ENCODE data around the gene SAFB2. TPM values are rescaled to one million over a fixed set of nuclear protein-coding genes. Genes with fewer than 3 reads are reported as not detected.
"Not testable (repeated sequence)": the region's sequence is repeated elsewhere in the genome, so short reads cannot be mapped to it uniquely, and the experiment has no call there.

The SAFB2 gene
- polyA plus RNA-seq, 4 donors = 38.8 to 83.2 (median 79.3) TPM

GRCh38 chr19:5621311-5621944 is 1.1 kb downstream of the SAFB2 start:
- Histone ChIP-seq H3K4me1 (ENCODE audit: control insufficient read depth in 3 of 3, insufficient read depth in 2 of 3, low read depth in 1 of 3, low read length in 2 of 3) (peaks cover 5 to 23% (median 12%) of the 10 kb centered on the region in 3 donors), H3K27me3 (ENCODE audit: control insufficient read depth in 3 of 3, insufficient read depth in 3 of 3, low read length in 3 of 3) (no peaks in the 10 kb centered on the region), H3K36me3 (ENCODE audit: control insufficient read depth in 3 of 3, insufficient read depth in 2 of 3, low read depth in 1 of 3, low read length in 3 of 3) (peaks cover 7 to 37% (median 10%) of the 10 kb centered on the region in 3 donors), H3K27ac (ENCODE audit: low read depth in 1 of 3, low read length in 2 of 3) (peak overlapping the region; percentile 83 to 96 (median 85)), H3K9me3 (ENCODE audit: control insufficient read depth in 2 of 2, insufficient read depth in 1 of 2, low read depth in 1 of 2, low read length in 1 of 2) (no peaks in the 10 kb centered on the region), H3K4me3 (ENCODE audit: low read depth in 1 of 3, low read length in 3 of 3) (peak overlapping the region; percentile 76 to 97 (median 96))
- no peak for FAIRE-seq
- DNase-seq = peak in 1 of 2 donors; percentile 24
- WGBS, 3 donors = 9 to 24% (median 18%) methylated on average over 14 of the region's 14 CpGs

- peaks cover 18 to 40% (median 20%) of the 10 kb centered on the region in 3 donors for H3K36me3 ChIP-seq (ENCODE audit: control insufficient read depth in 3 of 3, insufficient read depth in 2 of 3, low read depth in 1 of 3, low read length in 3 of 3)
- FAIRE-seq (no peak), DNase-seq (no peak)
- no peak overlapping the region for H3K4me3 ChIP-seq (ENCODE audit: low read depth in 1 of 3, low read length in 3 of 3)
- H3K27ac ChIP-seq (ENCODE audit: low read depth in 1 of 3, low read length in 2 of 3) = no peak overlapping the region
- H3K9me3 ChIP-seq (ENCODE audit: control insufficient read depth in 2 of 2, insufficient read depth in 1 of 2, low read depth in 1 of 2, low read length in 1 of 2) = no peaks in the 10 kb centered on the region
- peaks cover 3 to 14% (median 7%) of the 10 kb centered on the region in 3 donors for H3K4me1 ChIP-seq (ENCODE audit: control insufficient read depth in 3 of 3, insufficient read depth in 2 of 3, low read depth in 1 of 3, low read length in 2 of 3)
- no peaks in the 10 kb centered on the region for H3K27me3 ChIP-seq (ENCODE audit: control insufficient read depth in 3 of 3, insufficient read depth in 3 of 3, low read length in 3 of 3)
- 63 to 74% (median 65%) methylated on average over 3 of the region's 3 CpGs for WGBS, 3 donors
Observed at GRCh38 chr19:5619946-5620345, 2.6 kb downstream of the SAFB2 start.

- DNase-seq = no peak
- FAIRE-seq = no peak
- H3K27ac ChIP-seq (ENCODE audit: low read depth in 1 of 3, low read length in 2 of 3) = no peak overlapping the region
- 91 to 95% (median 94%) methylated on average over 9 of the region's 9 CpGs for WGBS, 3 donors
- no peaks in the 10 kb centered on the region for H3K27me3 ChIP-seq (ENCODE audit: control insufficient read depth in 3 of 3, insufficient read depth in 3 of 3, low read length in 3 of 3)
- H3K4me3 ChIP-seq (ENCODE audit: low read depth in 1 of 3, low read length in 3 of 3) = no peak overlapping the region
- peaks cover 22 to 49% (median 26%) of the 10 kb centered on the region in 3 donors for H3K36me3 ChIP-seq (ENCODE audit: control insufficient read depth in 3 of 3, insufficient read depth in 2 of 3, low read depth in 1 of 3, low read length in 3 of 3)
- peaks cover 3 to 11% (median 7%) of the 10 kb centered on the region in 3 donors for H3K4me1 ChIP-seq (ENCODE audit: control insufficient read depth in 3 of 3, insufficient read depth in 2 of 3, low read depth in 1 of 3, low read length in 2 of 3)
- no peaks in the 10 kb centered on the region for H3K9me3 ChIP-seq (ENCODE audit: control insufficient read depth in 2 of 2, insufficient read depth in 1 of 2, low read depth in 1 of 2, low read length in 1 of 2)
Observed at GRCh38 chr19:5618591-5618990, 4.0 kb downstream of the SAFB2 start.

- H3K4me1 ChIP-seq (ENCODE audit: control insufficient read depth in 3 of 3, insufficient read depth in 2 of 3, low read depth in 1 of 3, low read length in 2 of 3) = peaks cover 3 to 11% (median 7%) of the 10 kb centered on the region in 3 donors
- DNase-seq = no peak
- peaks cover 24 to 59% (median 34%) of the 10 kb centered on the region in 3 donors for H3K36me3 ChIP-seq (ENCODE audit: control insufficient read depth in 3 of 3, insufficient read depth in 2 of 3, low read depth in 1 of 3, low read length in 3 of 3)
- no peak overlapping the region for H3K4me3 ChIP-seq (ENCODE audit: low read depth in 1 of 3, low read length in 3 of 3)
- no peak for FAIRE-seq
- no peaks in the 10 kb centered on the region for H3K9me3 ChIP-seq (ENCODE audit: control insufficient read depth in 2 of 2, insufficient read depth in 1 of 2, low read depth in 1 of 2, low read length in 1 of 2)
- H3K27me3 ChIP-seq (ENCODE audit: control insufficient read depth in 3 of 3, insufficient read depth in 3 of 3, low read length in 3 of 3) = no peaks in the 10 kb centered on the region
- no peak overlapping the region for H3K27ac ChIP-seq (ENCODE audit: low read depth in 1 of 3, low read length in 2 of 3)
- WGBS, 3 donors = 62 to 83% (median 81%) methylated on average over 1 of the region's 1 CpG
Observed at GRCh38 chr19:5617080-5617479, 5.5 kb downstream of the SAFB2 start.

GRCh38 chr19:5615756-5616327 is 6.7 kb downstream of the SAFB2 start:
- Histone ChIP-seq H3K4me3 (ENCODE audit: low read depth in 1 of 3, low read length in 3 of 3) (no peak overlapping the region), H3K27me3 (ENCODE audit: control insufficient read depth in 3 of 3, insufficient read depth in 3 of 3, low read length in 3 of 3) (no peaks in the 10 kb centered on the region), H3K36me3 (ENCODE audit: control insufficient read depth in 3 of 3, insufficient read depth in 2 of 3, low read depth in 1 of 3, low read length in 3 of 3) (peaks cover 24 to 54% (median 35%) of the 10 kb centered on the region in 3 donors), H3K27ac (ENCODE audit: low read depth in 1 of 3, low read length in 2 of 3) (no peak overlapping the region), H3K4me1 (ENCODE audit: control insufficient read depth in 3 of 3, insufficient read depth in 2 of 3, low read depth in 1 of 3, low read length in 2 of 3) (peaks cover 0 to 5% (median 4%) of the 10 kb centered on the region in 3 donors), H3K9me3 (ENCODE audit: control insufficient read depth in 2 of 2, insufficient read depth in 1 of 2, low read depth in 1 of 2, low read length in 1 of 2) (no peaks in the 10 kb centered on the region)
- WGBS, 3 donors = 93 to 96% (median 94%) methylated on average over 17 of the region's 17 CpGs
- DNase-seq (no peak), FAIRE-seq (no peak)

- Histone ChIP-seq H3K27ac (ENCODE audit: low read depth in 1 of 3, low read length in 2 of 3) (no peak overlapping the region), H3K27me3 (ENCODE audit: control insufficient read depth in 3 of 3, insufficient read depth in 3 of 3, low read length in 3 of 3) (no peaks in the 10 kb centered on the region), H3K4me1 (ENCODE audit: control insufficient read depth in 3 of 3, insufficient read depth in 2 of 3, low read depth in 1 of 3, low read length in 2 of 3) (no peaks in the 10 kb centered on the region), H3K36me3 (ENCODE audit: control insufficient read depth in 3 of 3, insufficient read depth in 2 of 3, low read depth in 1 of 3, low read length in 3 of 3) (peaks cover 28 to 61% (median 37%) of the 10 kb centered on the region in 3 donors), H3K9me3 (ENCODE audit: control insufficient read depth in 2 of 2, insufficient read depth in 1 of 2, low read depth in 1 of 2, low read length in 1 of 2) (no peaks in the 10 kb centered on the region), H3K4me3 (ENCODE audit: low read depth in 1 of 3, low read length in 3 of 3) (no peak overlapping the region)
- 90 to 95% (median 93%) methylated on average over 15 of the region's 15 CpGs for WGBS, 3 donors
- DNase-seq (no peak), FAIRE-seq (no peak)
Observed at GRCh38 chr19:5612891-5613865, 9.4 kb downstream of the SAFB2 start.

GRCh38 chr19:5609881-5610448 is 12.6 kb downstream of the SAFB2 start:
- no peak for FAIRE-seq
- DNase-seq = no peak
- no peak overlapping the region for H3K27ac ChIP-seq (ENCODE audit: low read depth in 1 of 3, low read length in 2 of 3)

GRCh38 chr19:5608766-5609165 is 13.8 kb downstream of the SAFB2 start:
- DNase-seq; H3K27me3 ChIP-seq (ENCODE audit: control insufficient read depth in 3 of 3, insufficient read depth in 3 of 3, low read length in 3 of 3); H3K4me3 ChIP-seq (ENCODE audit: low read depth in 1 of 3, low read length in 3 of 3); H3K9me3 ChIP-seq (ENCODE audit: control insufficient read depth in 2 of 2, insufficient read depth in 1 of 2, low read depth in 1 of 2, low read length in 1 of 2); H3K4me1 ChIP-seq (ENCODE audit: control insufficient read depth in 3 of 3, insufficient read depth in 2 of 3, low read depth in 1 of 3, low read length in 2 of 3); FAIRE-seq; H3K27ac ChIP-seq (ENCODE audit: low read depth in 1 of 3, low read length in 2 of 3): not testable (repeated sequence)
- 87 to 90% (median 89%) methylated on average over 9 of the region's 9 CpGs for WGBS, 3 donors
- H3K36me3 ChIP-seq (ENCODE audit: control insufficient read depth in 3 of 3, insufficient read depth in 2 of 3, low read depth in 1 of 3, low read length in 3 of 3) = peaks cover 31 to 67% (median 37%) of the 10 kb centered on the region in 3 donors

More at GRCh38 chr19:5609881-5610448, 12.6 kb downstream of the SAFB2 start:
- H3K4me3 ChIP-seq (ENCODE audit: low read depth in 1 of 3, low read length in 3 of 3) = no peak overlapping the region
- H3K36me3 ChIP-seq (ENCODE audit: control insufficient read depth in 3 of 3, insufficient read depth in 2 of 3, low read depth in 1 of 3, low read length in 3 of 3) = peaks cover 33 to 67% (median 37%) of the 10 kb centered on the region in 3 donors
- 94 to 97% (median 95%) methylated on average over 16 of the region's 16 CpGs for WGBS, 3 donors
- no peaks in the 10 kb centered on the region for H3K9me3 ChIP-seq (ENCODE audit: control insufficient read depth in 2 of 2, insufficient read depth in 1 of 2, low read depth in 1 of 2, low read length in 1 of 2)
- H3K4me1 ChIP-seq (ENCODE audit: control insufficient read depth in 3 of 3, insufficient read depth in 2 of 3, low read depth in 1 of 3, low read length in 2 of 3) = no peaks in the 10 kb centered on the region
- no peaks in the 10 kb centered on the region for H3K27me3 ChIP-seq (ENCODE audit: control insufficient read depth in 3 of 3, insufficient read depth in 3 of 3, low read length in 3 of 3)

All from small intestine (tissue), 7 donors.